NCI-H1417 (cell line): Measurements from ENCODE around the gene DAZAP1.
"Not testable (repeated sequence)": the region's sequence is repeated elsewhere in the genome, so short reads cannot be mapped to it uniquely, and the experiment has no call there.

Source experiments
- DNase-seq, 3 experiments: peaks; one replicate each; lab custom pipeline; 2025; lab: John Stamatoyannopoulos, UW

Gene DAZAP1

GRCh38 chr19:1425102-1425837 lies 17.9 kb downstream of the DAZAP1 start:
- DNase-seq = no peak

- no peak for DNase-seq
Measured at GRCh38 chr19:1425902-1426301, 18.5 kb downstream of the DAZAP1 start.

GRCh38 chr19:1426736-1427135 lies 19.4 kb downstream of the DAZAP1 start:
- DNase-seq = no peak

- no peak for DNase-seq
Measured at GRCh38 chr19:1427221-1427920, 20.0 kb downstream of the DAZAP1 start.

GRCh38 chr19:1428738-1429391 lies 21.5 kb downstream of the DAZAP1 start:
- no peak for DNase-seq

- DNase-seq = no peak
Measured at GRCh38 chr19:1429750-1430149, 22.4 kb downstream of the DAZAP1 start.

- no peak for DNase-seq
Measured at GRCh38 chr19:1430246-1430645, 22.9 kb downstream of the DAZAP1 start.

- DNase-seq = no peak
Measured at GRCh38 chr19:1431759-1432506, 24.5 kb downstream of the DAZAP1 start.

GRCh38 chr19:1432507-1432887 lies 25.1 kb downstream of the DAZAP1 start:
- no peak for DNase-seq

GRCh38 chr19:1433119-1434039 lies 26.0 kb downstream of the DAZAP1 start:
- no peak for DNase-seq

- no peak for DNase-seq
Measured at GRCh38 chr19:1434040-1434366, 26.6 kb downstream of the DAZAP1 start.

- no peak for DNase-seq
Measured at GRCh38 chr19:1434577-1435060, 27.2 kb downstream of the DAZAP1 start.

- DNase-seq = no peak
Measured at GRCh38 chr19:1435378-1435989, 28.1 kb downstream of the DAZAP1 start.

GRCh38 chr19:1437609-1438008 lies 30.2 kb downstream of the DAZAP1 start:
- DNase-seq = no peak

- DNase-seq = peak; percentile 95 to 98 (median 97)
Measured at GRCh38 chr19:1438035-1438932, 30.9 kb downstream of the DAZAP1 start, which contains the start of gene RPS15. Gene RPS15 (plus strand): TSS chr19:1438396. CDS start chr19:1438426, 30 bp downstream.

- no peak for DNase-seq
Measured at GRCh38 chr19:1438933-1439354, 31.6 kb downstream of the DAZAP1 start.

GRCh38 chr19:1439525-1440417 lies 32.4 kb downstream of the DAZAP1 start:
- DNase-seq = not testable (repeated sequence)

GRCh38 chr19:1440418-1440801 lies 33.0 kb downstream of the DAZAP1 start:
- DNase-seq = no peak

GRCh38 chr19:1441022-1441426 lies 33.6 kb downstream of the DAZAP1 start:
- DNase-seq = no peak
